A549 treated with RU486 at 1 μM for 4 hours (cell line): ENCODE data around the gene NR2F1. TPM values are rescaled to one million over a fixed set of nuclear protein-coding genes. Genes with fewer than 3 reads are reported as not detected.

Experiments
- total RNA-seq: library from RNA; stranded (reverse); fragments of 200-300 nt; extraction: Qiagen RNA extraction; gene quantifications from 5 replicates; pipeline ENCODE4 v1.2.3, GENCODE V29; 2022; ENCODE audit warnings: low read depth

Gene NR2F1
- 3.6 to 6.0 TPM (median 4.9 TPM) in 5 replicates for total RNA-seq

GRCh38 chr5:93582677-93583438, at the start of gene NR2F1:
TSS of gene NR2F1 (plus strand) at chr5:93583222. CDS start at chr5:93585024, 1,802 bp downstream.

GRCh38 chr5:93580927-93581445, 2.0 kb upstream of the NR2F1 start, which contains the start of gene NR2F1-AS1:
TSS of gene NR2F1-AS1 (minus strand) at chr5:93581219.

Other genes starting within 250 kb of the NR2F1 start
- gene NR2F1-AS1, start 2.0 kb upstream of the NR2F1 start, total RNA-seq: 3.6 to 6.3 TPM (median 4.0 TPM) in 5 replicates
- not detected in 5 replicates for gene POU5F2, start 158.4 kb downstream of the NR2F1 start, total RNA-seq